CD4-positive, alpha-beta T cell (primary cell): ENCODE measurements around the gene FASN. TPM values are rescaled to one million over a fixed set of nuclear protein-coding genes. Genes with fewer than 3 reads are reported as not detected.

Source experiments
- ATAC-seq: fragments of 200-7000 bp; cut with Tn5 transposase; one replicate; pipeline ENCODE4 v1.10.0; 2022; ENCODE audit warnings: mild to moderate bottlenecking; ENCODE audit not compliant: poor library complexity
- CTCF ChIA-PET: fragments of 350-600 bp; sonication (Branson Sonifier 250); formaldehyde crosslinking; loops from one replicate; lab custom pipeline; 2021; ENCODE audit warnings: antibody characterized with exemption, inconsistent platforms; lab: Charles Lee
- POLR2A ChIA-PET: fragments of 350-600 bp; sonication (Branson Sonifier 250); formaldehyde crosslinking; loops from one replicate; lab custom pipeline; 2021; ENCODE audit warnings: antibody characterized with exemption, inconsistent platforms; lab: Charles Lee
- DNase-seq, 14 experiments: peaks; one replicate each; pipeline ENCODE4 v3.0.0-alpha.2; 2013 to 2020; ENCODE audit warnings: mixed read lengths in 2 of 14
- H3K27ac ChIP-seq, 2 donors: one replicate each; pipeline versions ENCODE4 v1.5.1 to v1.7.0; 2013; ENCODE audit warnings: low read length in 2 of 2, low read depth in 1 of 2, mild to moderate bottlenecking in 1 of 2
- H3K27me3 ChIP-seq, 2 experiments: 1 replicate in 1 of 2; 2 replicates in 1 of 2; pipeline versions ENCODE4 v1.6.1 to v1.7.0; 2013; ENCODE audit warnings: low read length in 2 of 2, control low read depth in 1 of 2, mild to moderate bottlenecking in 1 of 2, moderate library complexity in 1 of 2; ENCODE audit not compliant: insufficient read depth in 2 of 2, control insufficient read depth in 1 of 2
- H3K36me3 ChIP-seq: one replicate; pipeline ENCODE4 v1.6.1; 2013; ENCODE audit warnings: low read length, control low read depth; ENCODE audit not compliant: insufficient read depth
- H3K4me1 ChIP-seq: one replicate; pipeline ENCODE4 v1.6.1; 2013; ENCODE audit warnings: low read length, control low read depth; ENCODE audit not compliant: insufficient read depth
- H3K4me3 ChIP-seq: one replicate; pipeline ENCODE4 v1.5.1; 2013; ENCODE audit warnings: mild to moderate bottlenecking, low read length, moderate library complexity
- H3K9me3 ChIP-seq, 2 experiments: 1 replicate in 1 of 2; 2 replicates in 1 of 2; pipeline versions ENCODE4 v1.6.1 to v1.7.0; 2013; ENCODE audit warnings: low read length in 2 of 2, mild to moderate bottlenecking in 2 of 2, control low read depth in 1 of 2, moderate library complexity in 1 of 2; ENCODE audit not compliant: control insufficient read depth in 1 of 2, insufficient read depth in 1 of 2
- H3K27ac Mint-ChIP-seq: one replicate; pipeline ENCODE4 v1.8.0; 2020; ENCODE audit warnings: mixed read lengths
- H3K27me3 Mint-ChIP-seq: one replicate; pipeline ENCODE4 v1.8.0; 2021; ENCODE audit warnings: mixed read lengths
- H3K36me3 Mint-ChIP-seq: one replicate; pipeline ENCODE4 v1.8.0; 2021; ENCODE audit warnings: low read depth, mixed read lengths
- H3K4me1 Mint-ChIP-seq: one replicate; pipeline ENCODE4 v1.8.0; 2021; ENCODE audit warnings: low read depth, mixed read lengths
- H3K4me3 Mint-ChIP-seq: one replicate; pipeline ENCODE4 v1.8.0; 2020; ENCODE audit warnings: mild to moderate bottlenecking, mixed read lengths
- H3K9me3 Mint-ChIP-seq: one replicate; pipeline ENCODE4 v1.8.0; 2020; ENCODE audit warnings: mixed read lengths
- CTCF ChIP-seq: fragments of 200-600 bp; IDR thresholded peaks from one replicate; pipeline ENCODE4 v1.8.0; 2022; ENCODE audit warnings: antibody characterized with exemption, mild to moderate bottlenecking
- intact Hi-C, 2 experiments: fragments of 100-400 bp; cut with DNase I in 1 of 2; cut with micrococcal nuclease in 1 of 2; formaldehyde crosslinking; loops; one replicate each; pipeline versions ENCODE4 v1.15.1 to v1.9.0; 2023 to 2025; cut with DNase I, micrococcal nuclease
- total RNA-seq, 174 experiments: library from RNA in 2 of 174; stranded (reverse) in 2 of 174; gene quantifications; one replicate each; pipeline ENCODE4 v1.2.3 and lab custom pipeline; 2021 to 2026

Gene FASN
- total RNA-seq, 2 experiments from 2014 or later = 168 to 174 TPM

- Histone ChIP-seq H3K36me3 (peaks cover 9% of the 10 kb centered on the region), H3K27me3 (no peaks in the 10 kb centered on the region), H3K27ac (no peak overlapping the region), H3K9me3 (no peaks in the 10 kb centered on the region), H3K4me3 (no peak overlapping the region), H3K4me1 (peaks cover 38% of the 10 kb centered on the region)
- H3K4me3 Mint-ChIP-seq = peak overlapping the region; percentile 58
- intact Hi-C loops = no loop called here
- no peak for TF ChIP-seq CTCF
- H3K4me1 Mint-ChIP-seq = peaks cover 14% of the 10 kb centered on the region
- H3K27ac Mint-ChIP-seq = no peak overlapping the region
- ChIA-PET POLR2A (interaction anchor here (0.7 kb wide), 1 partner anchor 12 kb away, joined by 3 read pairs; the partner anchor contains the start of gene DCXR), CTCF (no interaction called here)
- no peaks in the 10 kb centered on the region for H3K27me3 Mint-ChIP-seq
- no peak for ATAC-seq
- DNase-seq = no peak
- peaks cover 9% of the 10 kb centered on the region for H3K36me3 Mint-ChIP-seq
- no peaks in the 10 kb centered on the region for H3K9me3 Mint-ChIP-seq
These were observed 48.9 kb downstream of the FASN start for GRCh38 chr17:82049106-82049505.

GRCh38 chr17:82048571-82048971 is 49.5 kb downstream of the FASN start:
- Mint-ChIP-seq H3K4me1 (peaks cover 14% of the 10 kb centered on the region), H3K36me3 (peaks cover 9% of the 10 kb centered on the region), H3K4me3 (peak overlapping the region; percentile 48), H3K27ac (no peak overlapping the region), H3K9me3 (no peaks in the 10 kb centered on the region), H3K27me3 (no peaks in the 10 kb centered on the region)
- TF ChIP-seq CTCF = no peak
- no peak overlapping the region for H3K27ac ChIP-seq
- peaks cover 5% of the 10 kb centered on the region for H3K36me3 ChIP-seq
- H3K4me3 ChIP-seq = no peak overlapping the region
- no peaks in the 10 kb centered on the region for H3K27me3 ChIP-seq
- CTCF ChIA-PET = no interaction called here
- no peaks in the 10 kb centered on the region for H3K9me3 ChIP-seq
- DNase-seq = no peak
- peaks cover 33% of the 10 kb centered on the region for H3K4me1 ChIP-seq
- POLR2A ChIA-PET = no interaction called here
- no peak for ATAC-seq
- intact Hi-C loops = no loop called here

- H3K4me3 Mint-ChIP-seq = peak overlapping the region; percentile 60
- POLR2A ChIA-PET = no interaction called here
These were observed 50.0 kb downstream of the FASN start for GRCh38 chr17:82047914-82048570.

More at GRCh38 chr17:82047914-82048570, 50.0 kb downstream of the FASN start:
- Histone ChIP-seq H3K4me1 (peaks cover 27% of the 10 kb centered on the region), H3K27me3 (no peaks in the 10 kb centered on the region), H3K36me3 (peaks cover 5% of the 10 kb centered on the region), H3K27ac (no peak overlapping the region), H3K4me3 (no peak overlapping the region), H3K9me3 (no peaks in the 10 kb centered on the region)
- DNase-seq (no peak), ATAC-seq (no peak)
- H3K4me1 Mint-ChIP-seq = peaks cover 14% of the 10 kb centered on the region
- CTCF ChIA-PET = no interaction called here
- H3K27me3 Mint-ChIP-seq = no peaks in the 10 kb centered on the region
- intact Hi-C loops = no loop called here
- H3K9me3 Mint-ChIP-seq = no peaks in the 10 kb centered on the region
- no peak for TF ChIP-seq CTCF
- H3K36me3 Mint-ChIP-seq = peaks cover 9% of the 10 kb centered on the region
- H3K27ac Mint-ChIP-seq = no peak overlapping the region
